ENCODE results near the gene EXOC4. TPM values are rescaled to one million over a fixed set of nuclear protein-coding genes. Genes with fewer than 3 reads are reported as not detected.

EXOC4 gene
- total and polyA plus RNA-seq, 12 donors = 7.5 to 41.7 (median 34.6) TPM

- 58 to 59% methylated on average over 5 of the region's 5 CpGs for WGBS, 2 donors
- no peak for ATAC-seq
- intact Hi-C loops (cut with DNase I) = no loop called here
- Histone ChIP-seq H3K27me3 (no peaks in the 10 kb centered on the region), H3K27ac (no peak overlapping the region), H3K4me3 (no peak overlapping the region), H3K4me1 (peaks cover 0 to 12% (median 0%) of the 10 kb centered on the region in 9 donors), H3K36me3 (no peaks in the 10 kb centered on the region), H3K9me3 (no peaks in the 10 kb centered on the region)
- DNase-seq = no peak
- TF ChIP-seq CTCF (IDR thresholded peaks at IDR 0.05) = no peak
Observed at GRCh38 chr7:133978502-133979295, 725.8 kb downstream of the EXOC4 start.

- TF ChIP-seq CTCF (IDR thresholded peaks at IDR 0.05) = no peak
- Histone ChIP-seq H3K9me3 (no peaks in the 10 kb centered on the region), H3K4me1 (peaks cover 0 to 14% (median 0%) of the 10 kb centered on the region in 9 donors), H3K4me3 (no peak overlapping the region), H3K27me3 (no peaks in the 10 kb centered on the region), H3K27ac (no peak overlapping the region), H3K36me3 (no peaks in the 10 kb centered on the region)
- ATAC-seq (no peak), DNase-seq (no peak)
- intact Hi-C loops (cut with DNase I) = no loop called here
- 97 to 99% methylated on average over 1 of the region's 1 CpG for WGBS, 2 donors
Observed at GRCh38 chr7:133980804-133981203, 727.9 kb downstream of the EXOC4 start.

GRCh38 chr7:133983685-133984419, 731.0 kb downstream of the EXOC4 start:
- Histone ChIP-seq H3K9me3 (no peaks in the 10 kb centered on the region), H3K36me3 (no peaks in the 10 kb centered on the region), H3K4me3 (no peak overlapping the region), H3K27me3 (no peaks in the 10 kb centered on the region), H3K4me1 (peaks cover 0 to 3% (median 0%) of the 10 kb centered on the region in 9 donors), H3K27ac (no peak overlapping the region)
- WGBS, 2 donors = 46 to 56% methylated on average over 6 of the region's 6 CpGs
- no peak for DNase-seq
- no peak for TF ChIP-seq CTCF (IDR thresholded peaks at IDR 0.05)
- ATAC-seq = no peak
- intact Hi-C loops (cut with DNase I) = no loop called here

GRCh38 chr7:133985300-133985699, 732.4 kb downstream of the EXOC4 start:
- intact Hi-C loops (cut with DNase I) = no loop called here
- ATAC-seq = no peak
- DNase-seq = no peak
- no peaks in the 10 kb centered on the region for H3K27me3 ChIP-seq
- H3K9me3 ChIP-seq = peaks cover 0 to 1% (median 0%) of the 10 kb centered on the region in 11 donors
- no peak overlapping the region for H3K4me3 ChIP-seq
- H3K27ac ChIP-seq = no peak overlapping the region
- 97% methylated on average over 1 of the region's 1 CpG for WGBS, 2 donors
- H3K4me1 ChIP-seq = peaks cover 0 to 3% (median 0%) of the 10 kb centered on the region in 9 donors
- TF ChIP-seq CTCF (IDR thresholded peaks at IDR 0.05) = no peak
- no peaks in the 10 kb centered on the region for H3K36me3 ChIP-seq

Measured in heart right ventricle (tissue), 16 donors.